GDM1 (cell line): ENCODE data around the gene NCOR2.
"Not testable (repeated sequence)": the region's sequence is repeated elsewhere in the genome, so short reads cannot be mapped to it uniquely, and the experiment has no call there.

Experiments used
- DNase-seq: peaks from one replicate; lab custom pipeline; 2025; lab: John Stamatoyannopoulos, UW

Gene NCOR2

GRCh38 chr12:124601706-124602105 lies 34.3 kb upstream of the NCOR2 start:
- DNase-seq = no peak

GRCh38 chr12:124599074-124599999 lies 31.9 kb upstream of the NCOR2 start:
- DNase-seq = no peak

GRCh38 chr12:124597041-124597440 lies 29.6 kb upstream of the NCOR2 start:
- no peak for DNase-seq

- DNase-seq = no peak
These were observed 28.0 kb upstream of the NCOR2 start for GRCh38 chr12:124595444-124595843.

GRCh38 chr12:124594851-124595250 lies 27.4 kb upstream of the NCOR2 start:
- no peak for DNase-seq

- DNase-seq = no peak
These were observed 26.5 kb upstream of the NCOR2 start for GRCh38 chr12:124593851-124594401.

GRCh38 chr12:124593176-124593575 lies 25.8 kb upstream of the NCOR2 start:
- no peak for DNase-seq

- DNase-seq = peak; percentile 78
These were observed 25.2 kb upstream of the NCOR2 start for GRCh38 chr12:124592481-124593160.

GRCh38 chr12:124592050-124592449 lies 24.6 kb upstream of the NCOR2 start:
- DNase-seq = no peak

GRCh38 chr12:124590447-124590846 lies 23.0 kb upstream of the NCOR2 start:
- no peak for DNase-seq

- DNase-seq = peak; percentile 58
These were observed 21.4 kb upstream of the NCOR2 start for GRCh38 chr12:124588751-124589267.

GRCh38 chr12:124588018-124588634 lies 20.7 kb upstream of the NCOR2 start:
- DNase-seq = no peak

- DNase-seq = no peak
These were observed 19.3 kb upstream of the NCOR2 start for GRCh38 chr12:124586756-124587155.

GRCh38 chr12:124584494-124584893 lies 17.1 kb upstream of the NCOR2 start:
- DNase-seq = not testable (repeated sequence)

GRCh38 chr12:124583854-124584253 lies 16.4 kb upstream of the NCOR2 start:
- DNase-seq = no peak

- DNase-seq = peak; percentile 39
These were observed 14.7 kb upstream of the NCOR2 start for GRCh38 chr12:124582108-124582424.

GRCh38 chr12:124581307-124582107 lies 14.1 kb upstream of the NCOR2 start:
- no peak for DNase-seq

GRCh38 chr12:124579921-124580517 lies 12.6 kb upstream of the NCOR2 start:
- DNase-seq = no peak

- DNase-seq = no peak
These were observed 11.4 kb upstream of the NCOR2 start for GRCh38 chr12:124578854-124579253.

- DNase-seq = no peak
These were observed 11.0 kb upstream of the NCOR2 start for GRCh38 chr12:124578445-124578844.

- DNase-seq = no peak
These were observed 10.6 kb upstream of the NCOR2 start for GRCh38 chr12:124577986-124578385.
